ENCODE results near the gene CNTROB. TPM values are rescaled to one million over a fixed set of nuclear protein-coding genes. Genes with fewer than 3 reads are reported as not detected.

The CNTROB gene
- total and polyA plus RNA-seq, 10 of the 15 experiments (the other 5 are each of a cell fraction or from before 2014, with no cell fraction given), result 2.0 to 36.2 (median 28.2) TPM

- TF ChIP-seq ZNF592 (IDR thresholded peaks at IDR 0.05), result no peak
- no peak for TF ChIP-seq RELA (IDR thresholded peaks at IDR 0.05; ENCODE audit: borderline replicate concordance, partially characterized antibody)
- TF ChIP-seq ZNF384 (IDR thresholded peaks at IDR 0.05; ENCODE audit: borderline replicate concordance, low read depth, low read length), result no peak
- no peak for TF ChIP-seq CTCF (IDR thresholded peaks at IDR 0.05 in 2 of 3, conservative IDR thresholded peaks at IDR 0.05 in 1 of 3; ENCODE audit: control insufficient read depth in 2 of 3, extremely low read depth in 1 of 3, insufficient read depth in 1 of 3, low read depth in 3 of 3, low read length in 3 of 3)
- TF ChIP-seq IRF4 (IDR thresholded peaks at IDR 0.05; ENCODE audit: low read depth, low read length), result no peak
These were observed 13.6 kb downstream of the CNTROB start (continued) for GRCh38 chr17:7945651-7946050.

- DNase-seq (ENCODE audit: low read depth, low spot score), result no peak
- Histone ChIP-seq H3K9me3 (replicated peaks; ENCODE audit: control insufficient read depth, insufficient read depth, low read length) (no peaks in the 10 kb centered on the region), H3K9ac (ENCODE audit: control insufficient read depth, insufficient read depth, low read length) (no peak overlapping the region), H2AFZ (ENCODE audit: control insufficient read depth, low read depth, low read length) (no peak overlapping the region), H3K4me1 (ENCODE audit: control insufficient read depth, insufficient read depth, low read length) (peaks cover 6% of the 10 kb centered on the region), H3K4me2 (ENCODE audit: control insufficient read depth, insufficient read depth) (no peak overlapping the region), H3K27me3 (replicated peaks in 1 of 2; ENCODE audit: control insufficient read depth in 2 of 2, insufficient read depth in 2 of 2, low read length in 1 of 2) (no peaks in the 10 kb centered on the region), H4K20me1 (ENCODE audit: control insufficient read depth, insufficient read depth) (no peaks in the 10 kb centered on the region), H3K79me2 (ENCODE audit: control insufficient read depth, insufficient read depth, low read length) (no peaks in the 10 kb centered on the region), H3K27ac (ENCODE audit: control insufficient read depth, insufficient read depth) (no peak overlapping the region), H3K4me3 (no peak overlapping the region), H3K36me3 (ENCODE audit: control insufficient read depth in 2 of 2, insufficient read depth in 2 of 2, low read length in 1 of 2) (peaks cover 12 to 29% of the 10 kb centered on the region in 2 experiments)
- ChIA-PET CTCF (interaction anchor here (1.5 kb wide), 1 partner anchor 44 kb away, joined by 3 read pairs; no protein-coding TSS in a partner anchor), RAD21 (ENCODE audit: unreplicated experiment) (no interaction called here), POLR2A (interaction anchor here (0.5 to 2.8 kb wide), 2 partner anchors 13 to 83 kb away, joined by 5 to 12 read pairs; no protein-coding TSS in a partner anchor), SMC1A (ENCODE audit: uncharacterized antibody, unreplicated experiment) (interaction anchor here (0.7 to 2.1 kb wide), 2 partner anchors 13 to 42 kb away, joined by 3 to 5 read pairs; no protein-coding TSS in a partner anchor)
- ATAC-seq, result no peak
- intact Hi-C loops (cut with micrococcal nuclease; ENCODE audit: unreplicated experiment), result no loop called here
- no peak for FAIRE-seq
- BruUV-seq (replicated peaks), result no TSS peak
- in situ Hi-C loops (cut with MboI), result no loop called here
- 94% methylated on average over 5 of the region's 5 CpGs for WGBS (ENCODE audit: insufficient coverage, insufficient replicate concordance, low lambda C conversion rate, missing lambda C conversion rate)
- TF ChIP-seq, protein P1, sequence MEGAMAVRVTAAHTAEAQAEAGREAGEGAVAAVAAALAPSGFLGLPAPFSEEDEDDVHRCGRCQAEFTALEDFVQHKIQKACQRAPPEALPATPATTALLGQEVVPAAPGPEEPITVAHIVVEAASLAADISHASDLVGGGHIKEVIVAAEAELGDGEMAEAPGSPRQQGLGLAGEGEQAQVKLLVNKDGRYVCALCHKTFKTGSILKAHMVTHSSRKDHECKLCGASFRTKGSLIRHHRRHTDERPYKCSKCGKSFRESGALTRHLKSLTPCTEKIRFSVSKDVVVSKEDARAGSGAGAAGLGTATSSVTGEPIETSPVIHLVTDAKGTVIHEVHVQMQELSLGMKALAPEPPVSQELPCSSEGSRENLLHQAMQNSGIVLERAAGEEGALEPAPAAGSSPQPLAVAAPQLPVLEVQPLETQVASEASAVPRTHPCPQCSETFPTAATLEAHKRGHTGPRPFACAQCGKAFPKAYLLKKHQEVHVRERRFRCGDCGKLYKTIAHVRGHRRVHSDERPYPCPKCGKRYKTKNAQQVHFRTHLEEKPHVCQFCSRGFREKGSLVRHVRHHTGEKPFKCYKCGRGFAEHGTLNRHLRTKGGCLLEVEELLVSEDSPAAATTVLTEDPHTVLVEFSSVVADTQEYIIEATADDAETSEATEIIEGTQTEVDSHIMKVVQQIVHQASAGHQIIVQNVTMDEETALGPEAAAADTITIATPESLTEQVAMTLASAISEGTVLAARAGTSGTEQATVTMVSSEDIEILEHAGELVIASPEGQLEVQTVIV (IDR thresholded peaks at IDR 0.05; ENCODE audit: borderline replicate concordance, partially characterized antibody), result no peak
- TF ChIP-seq ZNF24 (IDR thresholded peaks at IDR 0.05) (no peak), POLR2A (IDR thresholded peaks at IDR 0.05; ENCODE audit: low read depth, low read length) (no peak), JUND (IDR thresholded peaks at IDR 0.05; ENCODE audit: low read depth, low read length) (no peak), TCF7 (IDR thresholded peaks at IDR 0.05; ENCODE audit: borderline replicate concordance) (no peak), ZZZ3 (IDR thresholded peaks at IDR 0.05; ENCODE audit: control insufficient read depth, insufficient read length, low read depth) (no peak), SMARCA5 (IDR thresholded peaks at IDR 0.05) (no peak)
These were observed 14.4 kb downstream of the CNTROB start for GRCh38 chr17:7946441-7946840.
